HG02885 (cell line): ENCODE results near the gene FBP1.
"Not testable (repeated sequence)": the region's sequence is repeated elsewhere in the genome, so short reads cannot be mapped to it uniquely, and the experiment has no call there.

Experiments used
- ATAC-seq: cut with Tn5 transposase; IDR thresholded peaks from one replicate; pipeline ENCODE4 v1.9.1; 2021; ENCODE audit warnings: mild to moderate bottlenecking; ENCODE audit not compliant: unreplicated experiment, poor library complexity

The FBP1 gene

DNA sequence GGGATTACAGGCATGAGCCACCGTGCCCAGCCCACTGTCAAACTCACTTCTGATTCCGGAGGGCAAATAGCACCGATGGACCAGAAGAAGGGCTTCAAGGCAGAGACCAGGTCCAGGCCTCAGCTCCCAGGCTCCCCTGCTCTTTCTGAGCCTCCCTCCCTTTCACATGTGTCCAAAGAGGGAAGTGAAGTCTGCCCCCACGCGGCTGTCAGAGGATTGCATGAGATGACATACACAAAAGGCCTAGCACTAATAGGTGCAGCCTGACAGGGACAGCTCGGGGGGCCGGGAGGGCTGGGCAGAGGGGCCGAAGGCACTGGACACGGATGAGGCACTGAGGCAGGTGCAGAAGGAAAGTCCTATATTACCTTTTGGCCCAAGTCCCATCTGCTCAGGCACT is 16.1 kb downstream of the FBP1 start:
- ATAC-seq = no peak

DNA sequence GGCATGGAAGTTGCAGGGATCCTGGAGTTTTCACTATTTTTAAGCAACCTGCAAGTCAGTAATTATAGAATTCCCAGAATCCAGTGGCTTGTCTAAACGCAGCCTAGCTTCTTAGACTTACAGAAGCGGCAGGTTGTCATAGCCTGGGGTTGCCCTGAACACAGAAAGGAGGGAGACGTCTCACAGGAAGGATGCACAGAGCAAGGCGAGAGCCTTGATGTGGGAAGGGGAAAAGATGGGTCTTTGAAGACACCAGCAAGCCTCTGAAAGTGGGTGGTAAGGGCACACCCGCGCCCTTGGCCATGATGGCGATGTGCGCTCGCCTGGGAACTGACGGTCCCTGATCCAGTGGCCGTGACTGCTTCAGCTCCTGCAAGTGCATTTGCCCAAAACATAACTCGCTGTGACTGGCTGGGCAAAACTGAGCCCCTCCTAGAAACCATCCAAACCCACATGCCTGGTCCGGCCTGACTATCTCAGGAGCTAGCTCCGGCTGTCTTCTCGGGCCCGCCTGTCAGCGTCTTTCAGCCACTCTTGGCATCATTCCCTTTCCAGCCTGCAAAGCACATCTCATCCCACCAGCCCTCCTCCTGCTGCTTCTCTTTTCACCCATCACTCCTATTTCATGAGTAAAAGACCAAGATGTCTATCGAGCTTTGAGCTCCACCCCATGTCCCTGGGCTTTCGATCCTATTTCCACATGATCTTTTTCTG is 17.1 kb downstream of the FBP1 start:
- no peak for ATAC-seq

DNA sequence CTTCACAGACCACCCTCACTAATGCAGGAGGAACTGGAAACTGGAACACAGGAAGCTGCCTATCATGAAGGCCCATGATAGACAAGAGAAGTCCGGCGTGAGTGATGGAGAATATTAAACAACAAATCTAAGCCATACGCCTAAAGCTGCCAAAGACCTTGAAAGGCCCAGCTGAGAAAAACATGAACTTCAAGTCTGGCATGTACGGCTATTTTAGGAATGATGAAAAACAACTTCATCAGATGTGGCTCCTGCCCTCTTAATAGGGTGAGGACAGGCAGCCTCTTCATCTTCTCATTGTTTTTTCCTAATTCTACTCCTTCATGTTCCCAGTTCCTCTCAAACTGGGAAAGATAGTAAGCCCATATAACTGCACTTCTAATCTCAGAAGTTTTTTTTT is 20.3 kb downstream of the FBP1 start:
- ATAC-seq = no peak

DNA sequence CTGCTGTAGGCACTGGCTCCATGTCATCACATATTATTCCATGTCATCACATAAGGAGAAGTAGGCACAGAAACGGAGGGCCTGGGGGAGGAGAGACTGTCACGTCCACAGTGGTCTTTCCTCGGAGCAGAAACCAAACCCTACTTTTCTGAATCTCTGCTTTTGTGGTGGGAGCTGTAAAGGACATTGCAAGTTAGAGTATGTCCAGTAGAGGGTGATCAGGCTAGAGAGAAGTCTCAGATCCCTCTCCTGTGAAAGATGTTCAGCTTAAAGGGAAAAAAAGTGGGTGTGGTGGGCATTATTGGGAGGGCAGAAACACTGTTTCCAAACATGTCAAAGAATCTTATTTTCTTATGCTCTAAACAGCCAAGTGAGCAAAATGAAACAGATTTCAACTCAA is 26.3 kb downstream of the FBP1 start:
- no peak for ATAC-seq

DNA sequence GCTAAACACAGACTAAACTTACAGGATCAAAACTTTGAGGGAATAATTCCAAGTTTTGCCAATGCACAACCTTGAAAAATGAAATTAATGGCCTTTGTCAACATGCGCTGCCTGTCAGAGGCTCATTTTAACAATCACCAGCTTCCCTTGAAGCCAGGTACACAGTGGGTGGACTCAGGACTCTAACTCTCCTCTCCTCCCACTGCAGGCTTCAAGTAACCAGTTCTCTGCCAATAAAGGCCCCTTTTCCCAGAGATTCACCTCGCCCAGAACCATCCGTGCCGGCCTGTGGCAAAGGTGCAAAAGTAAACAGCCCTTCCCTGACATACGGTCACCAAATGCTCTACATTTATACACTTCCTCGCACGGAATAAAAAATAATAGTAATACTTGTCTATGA is 27.2 kb downstream of the FBP1 start:
- ATAC-seq = no peak

DNA sequence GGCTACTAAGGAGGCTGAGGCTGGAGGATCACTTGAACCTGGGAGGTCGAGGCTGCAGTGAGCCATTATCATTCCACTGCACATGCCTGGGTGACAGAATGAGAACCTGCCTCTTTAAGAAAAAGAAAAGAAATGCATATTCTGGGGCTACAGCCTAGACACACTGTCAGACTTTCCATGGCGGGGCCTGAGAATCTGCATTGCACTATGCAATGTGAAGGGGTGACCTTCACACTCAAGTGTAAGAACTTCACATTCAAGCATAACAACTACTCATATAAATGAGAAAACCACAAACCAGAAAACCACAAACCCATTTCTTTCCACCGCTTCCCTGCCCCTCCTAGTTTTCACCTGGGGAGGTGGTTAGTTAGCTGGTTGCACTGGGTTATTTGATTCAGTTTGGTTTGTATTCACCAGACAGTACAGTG is 27.7 kb downstream of the FBP1 start:
- ATAC-seq = no peak

DNA sequence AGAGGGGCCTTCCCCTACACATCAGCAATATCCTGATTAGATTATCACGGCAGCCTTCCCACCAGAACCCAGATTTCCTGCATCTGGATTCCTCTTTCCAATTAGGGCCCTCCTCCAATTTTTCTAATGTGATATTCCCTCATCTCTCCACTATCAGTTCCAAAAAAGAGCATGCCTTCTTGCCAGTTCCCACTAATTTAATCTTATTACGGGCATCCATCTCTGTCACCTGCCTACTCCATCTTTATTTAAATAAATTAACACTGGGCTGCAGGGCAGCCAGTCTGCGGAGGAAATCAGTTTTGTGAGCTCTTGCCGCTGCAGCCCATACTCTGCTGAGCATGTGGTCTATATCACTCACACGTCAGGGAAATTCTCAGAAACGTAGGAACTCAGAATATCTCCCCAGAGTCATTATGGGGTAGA is 29.1 kb downstream of the FBP1 start:
- ATAC-seq = no peak

DNA sequence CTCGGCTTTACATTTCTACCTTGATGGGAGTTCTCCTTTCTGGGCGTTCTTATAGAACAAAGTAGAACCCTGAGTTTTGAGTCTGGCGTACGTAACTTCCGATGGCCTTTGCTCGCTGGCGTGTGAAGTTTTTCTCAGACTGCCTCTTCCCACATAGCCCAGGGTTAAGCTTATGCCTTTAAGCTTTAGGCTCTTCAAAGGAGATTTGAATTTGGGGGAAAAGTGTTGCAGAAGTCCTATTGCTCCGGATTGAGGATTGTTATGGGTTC is 32.0 kb downstream of the FBP1 start:
- no peak for ATAC-seq

DNA sequence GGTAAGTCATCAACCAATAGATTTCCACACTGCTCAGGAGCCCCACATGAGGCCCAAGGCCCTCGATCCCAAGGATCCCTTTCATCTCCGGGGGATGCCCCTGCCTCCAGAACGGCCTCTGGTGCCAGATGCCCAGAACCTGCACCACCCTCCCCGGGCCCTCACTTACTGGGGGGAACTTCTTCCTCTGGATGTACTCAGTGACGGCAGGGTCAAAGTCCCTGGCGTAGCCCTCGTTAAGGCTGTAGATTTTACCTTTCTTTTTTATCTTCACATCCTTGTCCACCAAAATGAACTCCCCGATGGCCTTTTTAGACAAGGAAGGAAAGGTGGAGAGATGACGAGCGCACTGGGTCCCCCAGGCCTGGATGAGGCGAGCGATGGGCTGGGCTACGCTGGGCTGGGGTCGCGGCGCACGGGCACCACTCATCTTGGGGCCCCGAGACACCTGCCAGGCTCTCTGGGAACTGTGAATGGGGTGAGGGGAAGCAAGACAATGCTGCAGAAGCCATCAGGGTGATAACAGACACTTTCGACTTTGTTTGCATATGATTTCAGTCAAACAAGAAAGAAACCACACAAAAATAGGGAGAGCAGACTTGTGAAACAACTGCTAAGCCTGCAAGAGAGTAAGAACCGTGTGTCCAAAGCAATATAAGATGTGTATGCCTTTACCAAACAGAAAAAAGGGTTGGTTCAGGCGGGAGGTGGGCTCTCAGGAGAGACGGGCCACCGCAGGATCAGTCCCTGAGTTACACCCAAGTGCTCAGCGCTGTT is 32.5 kb downstream of the FBP1 start:
- ATAC-seq = no peak

DNA sequence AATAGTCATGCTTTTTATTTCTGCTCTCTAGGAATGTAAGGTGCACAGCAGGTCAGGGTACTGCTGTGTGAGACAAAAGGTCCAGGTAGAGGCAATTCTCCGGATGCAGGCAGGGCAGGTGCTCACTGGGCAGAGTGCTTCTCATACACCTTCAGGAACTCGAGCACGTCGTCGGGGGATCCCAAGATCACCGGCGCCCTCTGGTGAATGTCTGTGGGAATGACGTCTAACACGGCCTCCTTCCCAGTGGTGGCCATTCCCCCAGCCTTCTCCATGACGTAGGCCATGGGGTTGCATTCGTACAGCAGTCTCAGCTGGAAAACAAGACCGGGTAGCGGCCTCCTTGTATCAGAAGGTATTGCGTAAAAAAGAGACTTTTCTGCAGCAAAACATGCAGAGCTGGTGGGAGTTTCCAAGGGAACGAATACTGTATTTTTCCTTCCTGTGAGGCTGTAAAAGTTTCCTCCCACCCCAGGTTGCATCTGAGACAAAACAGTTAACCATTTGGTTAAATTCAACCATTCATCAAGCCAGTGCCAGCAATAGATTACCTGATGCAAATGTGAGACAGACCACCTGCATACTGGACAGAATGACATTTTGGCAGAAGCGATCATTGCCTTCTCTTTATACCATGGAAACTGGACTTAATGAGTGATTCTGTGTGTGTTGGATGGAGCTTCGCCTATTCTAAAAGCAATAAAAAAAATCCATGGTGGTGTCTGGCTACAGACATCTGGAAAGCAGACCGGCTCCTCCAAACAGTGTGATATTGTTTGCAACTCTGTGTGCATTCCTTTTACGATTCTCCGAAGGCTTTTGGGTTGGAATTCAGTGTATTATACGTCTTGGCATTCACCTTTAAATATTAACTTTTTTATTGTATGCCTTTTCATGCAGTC is 35.8 kb downstream of the FBP1 start:
- ATAC-seq = peak; percentile 82

DNA sequence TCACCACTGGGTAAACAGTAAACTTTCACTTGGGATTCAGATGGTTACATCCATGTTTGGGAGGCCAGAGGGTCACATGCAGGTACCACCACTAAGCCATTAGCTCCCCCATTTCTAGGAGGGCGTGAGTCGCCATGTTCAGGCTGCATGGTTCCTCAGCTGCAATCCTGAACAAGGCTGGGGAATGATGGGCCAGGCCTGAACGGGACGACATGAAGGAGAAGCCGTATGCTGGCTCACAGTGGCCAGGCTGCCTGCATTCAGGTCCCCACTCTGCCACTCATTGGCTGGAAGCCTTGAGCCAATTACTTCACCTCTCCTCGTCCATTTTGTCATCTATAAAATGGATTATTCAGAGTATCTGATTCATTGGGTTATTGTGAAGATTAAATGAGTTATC is 36.7 kb downstream of the FBP1 start:
- no peak for ATAC-seq

DNA sequence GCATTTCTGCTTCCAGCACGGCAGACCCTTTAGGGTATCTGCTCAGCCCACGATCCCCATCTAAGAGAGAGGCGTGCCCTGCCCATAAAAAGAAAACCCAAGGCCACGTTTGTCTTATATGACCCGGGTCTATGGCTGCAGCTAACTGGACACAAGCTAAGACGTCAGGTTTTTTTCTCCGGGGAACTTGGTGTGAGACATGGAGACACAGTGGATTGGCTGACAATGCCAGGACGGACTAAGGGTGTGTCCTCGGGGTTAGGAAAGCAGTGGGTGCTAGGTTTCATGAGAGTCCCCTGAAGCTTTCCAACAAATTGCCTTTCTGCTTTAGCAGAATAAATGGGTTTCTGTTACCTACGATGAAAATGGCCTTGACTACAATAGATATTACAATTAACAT is 38.6 kb downstream of the FBP1 start:
- ATAC-seq = no peak

DNA sequence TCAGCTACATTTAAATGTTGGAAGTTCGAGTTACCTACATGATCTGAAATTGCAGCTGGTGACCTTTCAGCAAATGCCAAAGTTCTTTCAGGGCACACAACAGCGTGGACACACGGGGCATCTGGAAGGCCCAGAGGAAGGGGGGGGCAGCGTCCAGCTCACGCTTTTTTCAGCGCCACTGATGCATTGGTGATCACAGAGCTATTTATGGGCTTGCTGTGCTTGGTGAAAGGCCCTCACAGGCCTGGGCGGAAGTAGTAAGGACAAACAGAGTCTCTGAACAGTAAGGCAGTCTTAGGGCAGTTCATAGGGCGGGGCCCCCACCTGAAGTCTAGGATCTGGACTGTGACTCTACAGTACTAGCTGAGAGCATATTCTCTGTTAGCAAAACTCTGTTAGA is 39.1 kb downstream of the FBP1 start:
- ATAC-seq = no peak

DNA sequence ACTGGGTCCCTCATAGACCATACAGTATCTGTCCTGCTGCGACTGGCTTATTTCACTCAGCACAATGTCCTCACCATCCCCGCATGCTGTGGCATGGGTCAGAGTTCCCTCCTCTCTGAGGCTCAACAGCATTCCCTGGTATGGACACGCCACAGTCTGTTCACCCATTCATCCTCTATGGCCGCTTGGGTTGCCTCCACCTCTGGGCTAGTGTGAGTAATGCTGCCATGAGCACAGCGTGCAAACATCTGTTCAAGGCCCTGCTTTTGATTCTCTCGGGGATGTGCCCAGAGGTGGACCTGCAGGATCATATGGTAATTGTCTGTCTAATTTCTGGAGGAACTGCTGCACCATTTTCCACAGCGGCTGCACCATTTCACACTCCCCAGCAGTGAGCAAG is 40.2 kb downstream of the FBP1 start:
- no peak for ATAC-seq

DNA sequence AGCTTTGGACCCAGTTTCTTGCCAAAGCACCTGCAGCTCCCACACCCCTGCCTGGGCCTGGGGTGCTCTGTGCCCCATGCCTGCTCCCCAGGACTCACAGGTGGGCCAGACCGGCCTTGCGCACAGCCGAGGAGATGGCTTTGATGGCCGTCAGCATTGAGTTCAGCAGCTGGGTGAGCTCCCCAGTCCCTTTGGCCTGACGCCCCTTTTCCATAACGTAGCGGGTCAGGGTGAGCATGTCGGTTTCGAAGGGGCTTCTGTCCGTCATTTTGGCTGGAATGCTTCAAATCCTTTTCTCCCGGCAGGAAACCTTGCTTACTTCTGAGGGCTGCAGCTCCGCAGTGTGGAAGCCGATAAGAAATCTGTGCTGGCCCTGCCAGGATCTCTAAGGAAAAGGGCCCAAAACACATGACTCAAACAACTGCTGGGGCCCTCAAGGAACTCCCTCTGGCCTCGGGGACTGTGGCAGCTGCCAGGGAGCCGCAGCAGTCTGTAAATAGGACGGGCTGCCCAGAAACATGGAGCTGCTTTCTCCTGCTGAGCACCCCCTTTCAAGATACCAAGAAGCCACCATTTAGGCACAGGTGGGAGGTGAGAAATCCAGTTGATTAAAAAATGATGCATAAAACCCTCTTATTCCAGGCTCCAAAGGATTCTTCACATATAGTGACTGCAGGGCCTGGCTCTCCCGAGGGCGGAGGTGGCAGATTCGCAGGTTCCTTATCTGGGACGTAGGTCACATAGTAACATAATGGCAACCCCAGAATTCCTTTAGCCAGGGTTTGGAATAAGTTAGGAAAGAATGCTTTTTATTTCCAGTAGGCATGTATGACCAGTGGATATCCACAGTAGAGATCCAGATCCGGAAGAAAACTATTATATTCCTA is 45.6 kb downstream of the FBP1 start, which contains the start of gene FBP2:
TSS of gene FBP2 (minus strand) at position 366 of the 887 bp plus-strand sequence. CDS start at position 268, 98 bp downstream.
- no peak for ATAC-seq

DNA sequence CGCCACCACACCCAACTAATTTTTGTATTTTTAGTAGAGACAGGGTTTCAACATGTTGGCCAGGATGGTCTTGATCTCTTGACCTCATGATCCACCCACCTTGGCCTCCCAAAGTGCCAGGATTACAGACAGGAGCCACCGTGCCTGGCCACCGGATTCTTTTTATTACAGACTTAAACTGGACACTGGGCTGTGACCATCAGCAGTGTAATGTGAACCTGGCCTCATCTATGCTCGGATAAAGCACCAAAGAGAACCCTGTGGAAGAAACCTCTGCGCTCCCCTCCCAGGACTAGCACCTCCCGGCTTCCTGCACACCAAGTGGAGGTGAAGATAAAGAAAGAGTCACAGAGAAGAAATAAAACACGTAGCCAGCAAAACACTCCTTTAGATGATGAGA is 46.6 kb downstream of the FBP1 start:
- ATAC-seq = not testable (repeated sequence)

DNA sequence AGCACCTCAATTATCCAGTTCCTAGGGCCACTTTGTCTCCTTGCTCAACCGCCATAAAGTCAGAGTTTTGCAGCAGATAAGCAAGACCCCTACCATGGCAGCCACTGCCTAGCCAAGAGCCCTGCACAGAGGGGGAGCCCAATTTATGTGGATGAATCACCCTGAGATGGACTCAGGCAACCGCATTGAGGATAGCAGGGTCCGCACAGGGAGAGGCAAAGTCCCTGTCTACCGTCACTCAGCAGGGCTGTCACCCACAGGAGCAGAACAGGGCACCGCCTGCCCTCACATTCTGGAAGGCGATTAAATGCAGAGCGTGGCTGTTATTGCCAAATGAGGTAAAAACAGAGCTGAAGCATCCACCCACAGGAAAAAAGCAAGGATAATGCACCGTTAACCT is 47.4 kb downstream of the FBP1 start:
- no peak for ATAC-seq

DNA sequence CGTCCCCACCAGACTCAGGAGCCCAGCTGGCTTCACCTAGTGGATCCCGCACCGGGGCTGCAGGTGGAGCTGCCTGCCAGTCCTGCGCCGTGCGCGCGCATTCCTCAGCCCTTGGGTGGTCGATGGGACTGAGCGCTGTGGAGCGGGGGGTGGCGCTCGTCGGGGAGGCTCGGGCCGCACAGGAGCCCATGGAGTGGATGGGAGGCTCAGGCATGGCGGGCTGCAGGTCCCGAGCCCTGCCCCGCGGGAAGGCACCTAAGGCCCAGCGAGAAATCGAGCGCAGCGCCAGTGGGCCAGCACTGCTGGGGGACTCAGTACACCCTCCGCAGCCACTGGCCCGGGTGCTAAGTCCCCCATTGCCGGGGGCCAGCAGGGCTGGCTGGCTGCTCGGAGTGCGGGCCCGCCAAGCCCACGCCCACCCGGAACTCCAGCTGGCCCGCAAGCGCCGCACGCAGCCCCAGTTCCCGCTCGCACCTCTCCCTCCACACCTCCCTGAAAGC is 48.2 kb downstream of the FBP1 start:
- not testable (repeated sequence) for ATAC-seq

DNA sequence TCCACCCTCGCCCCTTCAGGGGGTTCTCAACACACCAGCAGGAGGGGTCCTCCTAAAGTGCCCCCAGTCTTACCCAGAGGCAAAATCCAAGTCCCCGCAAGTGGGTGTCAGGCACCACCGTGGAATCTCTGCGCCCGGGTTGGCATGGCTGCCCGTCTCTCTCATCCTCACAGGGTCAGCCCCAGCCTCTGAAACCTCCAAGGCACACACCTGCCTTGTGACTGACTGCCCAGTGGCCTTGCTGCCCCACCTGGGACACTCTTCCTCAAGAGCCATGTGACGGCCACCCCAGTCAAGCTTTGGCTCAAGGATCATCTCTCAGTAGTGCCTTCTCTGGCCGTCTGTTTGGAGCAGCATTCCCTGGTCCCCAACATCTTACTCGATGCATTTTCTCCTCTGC is 50.6 kb downstream of the FBP1 start:
- ATAC-seq = no peak

DNA sequence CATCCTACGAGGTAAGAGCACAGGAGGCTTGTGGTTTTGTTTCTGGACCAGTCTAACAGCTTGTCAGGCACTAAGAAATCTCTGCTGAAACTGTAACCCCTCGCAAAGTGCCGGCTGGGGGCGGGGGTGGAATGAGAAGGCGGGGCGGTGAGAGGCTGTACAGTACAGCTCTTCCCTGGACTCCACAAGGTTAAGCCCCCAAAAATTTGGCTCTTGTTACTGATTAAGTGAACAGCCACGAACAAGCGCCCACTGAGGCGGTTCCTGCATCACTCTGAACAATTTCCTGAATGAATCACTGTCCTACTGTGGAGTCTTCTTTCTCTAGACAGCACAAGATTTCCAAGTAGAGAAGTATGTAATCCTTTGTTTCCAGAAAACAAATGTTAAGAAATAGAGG is 52.5 kb downstream of the FBP1 start:
- no peak for ATAC-seq
